Stomach (tissue), 4 donors: ENCODE results near the gene MALRD1.

Experiments
- EP300 ChIP-seq: sonication (generic); formaldehyde crosslinking; IDR thresholded peaks from one replicate; pipeline ENCODE4 v1.6.1; 2017; ENCODE audit warnings: antibody characterized with exemption
- POLR2A ChIP-seq, 4 donors: fragments of 450-650 bp; IDR thresholded peaks; one replicate each; pipeline ENCODE4 v1.6.1; 2016; ENCODE audit warnings: antibody characterized with exemption in 4 of 4, control low read depth in 2 of 4, mild to moderate bottlenecking in 1 of 4, moderate library complexity in 1 of 4
- POLR2AphosphoS5 ChIP-seq, 3 donors: sonication (generic); formaldehyde crosslinking; IDR thresholded peaks; one replicate each; pipeline ENCODE4 v1.6.1; 2016; ENCODE audit warnings: antibody characterized with exemption in 3 of 3
- TF ChIP-seq, protein P1 (sequence below), 7 experiments: fragments of 450-650 bp in 4 of 7; fragments of 200-600 bp in 3 of 7; sonication (generic) in 3 of 7; IDR thresholded peaks; one replicate each; pipeline ENCODE4 v1.5.1; 2016 to 2019; ENCODE audit warnings: antibody characterized with exemption in 7 of 7, control low read depth in 2 of 7, mild to moderate bottlenecking in 1 of 7

DNA sequence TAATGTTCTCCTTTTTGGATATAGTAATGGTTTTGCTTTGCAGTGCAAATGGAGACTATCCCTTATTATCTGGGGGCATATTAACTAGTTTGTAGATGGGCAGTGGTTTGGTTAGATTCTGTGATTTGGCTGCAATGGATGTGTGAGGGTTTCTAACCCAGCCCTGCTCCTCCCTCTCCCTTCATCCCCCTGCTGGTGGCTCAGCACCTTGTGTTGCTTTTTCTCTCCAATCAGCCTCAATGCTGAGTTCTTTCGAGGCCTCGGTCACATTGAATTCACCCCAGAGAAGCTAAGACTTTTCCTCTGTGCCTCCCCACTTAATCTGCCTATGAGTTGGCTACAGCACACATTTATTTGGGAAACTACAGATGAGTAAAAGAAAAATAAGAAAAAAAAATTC lies 120.0 kb downstream of the MALRD1 start:
- TF ChIP-seq POLR2A (IDR thresholded peaks at IDR 0.05): no peak
- TF ChIP-seq, protein P1, sequence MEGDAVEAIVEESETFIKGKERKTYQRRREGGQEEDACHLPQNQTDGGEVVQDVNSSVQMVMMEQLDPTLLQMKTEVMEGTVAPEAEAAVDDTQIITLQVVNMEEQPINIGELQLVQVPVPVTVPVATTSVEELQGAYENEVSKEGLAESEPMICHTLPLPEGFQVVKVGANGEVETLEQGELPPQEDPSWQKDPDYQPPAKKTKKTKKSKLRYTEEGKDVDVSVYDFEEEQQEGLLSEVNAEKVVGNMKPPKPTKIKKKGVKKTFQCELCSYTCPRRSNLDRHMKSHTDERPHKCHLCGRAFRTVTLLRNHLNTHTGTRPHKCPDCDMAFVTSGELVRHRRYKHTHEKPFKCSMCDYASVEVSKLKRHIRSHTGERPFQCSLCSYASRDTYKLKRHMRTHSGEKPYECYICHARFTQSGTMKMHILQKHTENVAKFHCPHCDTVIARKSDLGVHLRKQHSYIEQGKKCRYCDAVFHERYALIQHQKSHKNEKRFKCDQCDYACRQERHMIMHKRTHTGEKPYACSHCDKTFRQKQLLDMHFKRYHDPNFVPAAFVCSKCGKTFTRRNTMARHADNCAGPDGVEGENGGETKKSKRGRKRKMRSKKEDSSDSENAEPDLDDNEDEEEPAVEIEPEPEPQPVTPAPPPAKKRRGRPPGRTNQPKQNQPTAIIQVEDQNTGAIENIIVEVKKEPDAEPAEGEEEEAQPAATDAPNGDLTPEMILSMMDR (IDR thresholded peaks at IDR 0.05): no peak
- no peak for TF ChIP-seq EP300
- no peak for TF ChIP-seq POLR2AphosphoS5 (IDR thresholded peaks at IDR 0.05)
